Measurements from ENCODE around the gene SP4. TPM values are rescaled to one million over a fixed set of nuclear protein-coding genes. Genes with fewer than 3 reads are reported as not detected.

Gene SP4
- polyA plus RNA-seq, 3 donors: 1.3 to 1.8 (median 1.3) TPM

- H3K79me2 ChIP-seq (ENCODE audit: insufficient read depth, low read length): no peaks in the 10 kb centered on the region
- H3K4me3 ChIP-seq (replicated peaks in 1 of 3; ENCODE audit: low read depth in 2 of 3, low read length in 3 of 3): no peak overlapping the region
- TF ChIP-seq CTCF (IDR thresholded peaks at IDR 0.05): no peak
- peaks cover 1 to 7% (median 7%) of the 10 kb centered on the region in 7 donors for H3K9me3 Mint-ChIP-seq
- H3K27me3 ChIP-seq (ENCODE audit: control insufficient read depth in 2 of 2, insufficient read depth in 2 of 2, low read length in 2 of 2): no peaks in the 10 kb centered on the region
- H3K36me3 ChIP-seq (replicated peaks in 1 of 2; ENCODE audit: control insufficient read depth in 1 of 2, insufficient read depth in 2 of 2, low read length in 2 of 2): no peaks in the 10 kb centered on the region
- no peaks in the 10 kb centered on the region for H4K20me1 ChIP-seq (ENCODE audit: insufficient read depth, low read length)
- no peak for DNase-seq
- H3K9me3 ChIP-seq (replicated peaks in 1 of 2; ENCODE audit: control insufficient read depth in 1 of 2, insufficient read depth in 1 of 2, low read length in 2 of 2): no peaks in the 10 kb centered on the region
- intact Hi-C loops (cut with micrococcal nuclease): no loop called here
- no peak overlapping the region for H3K27ac Mint-ChIP-seq
- H3K27ac ChIP-seq (ENCODE audit: low read depth in 1 of 2, low read length in 2 of 2): no peak overlapping the region
- H3K4me3 Mint-ChIP-seq: no peak overlapping the region
- peaks cover 2 to 6% (median 3%) of the 10 kb centered on the region in 3 donors for H3K27me3 Mint-ChIP-seq (ENCODE audit: low read depth in 3 of 3)
- H3K4me1 ChIP-seq (ENCODE audit: control insufficient read depth in 1 of 2, insufficient read depth in 2 of 2, low read length in 2 of 2): no peaks in the 10 kb centered on the region
- WGBS (ENCODE audit: insufficient coverage): 88% methylated on average over 4 of the region's 4 CpGs
- no peak overlapping the region for H3K9ac ChIP-seq (ENCODE audit: insufficient read depth, low read length, poor library complexity, severe bottlenecking)
- H3K4me2 ChIP-seq (replicated peaks; ENCODE audit: extremely low read depth, low read length, poor library complexity, severe bottlenecking): no peak overlapping the region
- H2AFZ ChIP-seq (ENCODE audit: insufficient read depth, low read depth, low read length, poor library complexity, severe bottlenecking): no peak overlapping the region
- H3K4me1 Mint-ChIP-seq: no peaks in the 10 kb centered on the region
- H3K36me3 Mint-ChIP-seq: no peaks in the 10 kb centered on the region
These were observed 19.9 kb upstream of the SP4 start for GRCh38 chr7:21407796-21408480.

- Histone ChIP-seq H3K36me3 (replicated peaks in 1 of 2; ENCODE audit: control insufficient read depth in 1 of 2, insufficient read depth in 2 of 2, low read length in 2 of 2) (no peaks in the 10 kb centered on the region), H2AFZ (ENCODE audit: insufficient read depth, low read depth, low read length, poor library complexity, severe bottlenecking) (no peak overlapping the region), H3K79me2 (ENCODE audit: insufficient read depth, low read length) (no peaks in the 10 kb centered on the region), H3K27me3 (ENCODE audit: control insufficient read depth in 2 of 2, insufficient read depth in 2 of 2, low read length in 2 of 2) (no peaks in the 10 kb centered on the region), H3K4me3 (replicated peaks in 1 of 3; ENCODE audit: low read depth in 2 of 3, low read length in 3 of 3) (no peak overlapping the region), H3K9ac (ENCODE audit: insufficient read depth, low read length, poor library complexity, severe bottlenecking) (no peak overlapping the region), H3K4me1 (ENCODE audit: control insufficient read depth in 1 of 2, insufficient read depth in 2 of 2, low read length in 2 of 2) (no peaks in the 10 kb centered on the region), H3K4me2 (replicated peaks; ENCODE audit: extremely low read depth, low read length, poor library complexity, severe bottlenecking) (no peak overlapping the region), H4K20me1 (ENCODE audit: insufficient read depth, low read length) (no peaks in the 10 kb centered on the region), H3K27ac (ENCODE audit: low read depth in 1 of 2, low read length in 2 of 2) (no peak overlapping the region), H3K9me3 (replicated peaks in 1 of 2; ENCODE audit: control insufficient read depth in 1 of 2, insufficient read depth in 1 of 2, low read length in 2 of 2) (no peaks in the 10 kb centered on the region)
- Mint-ChIP-seq H3K27ac (no peak overlapping the region), H3K4me3 (no peak overlapping the region), H3K4me1 (no peaks in the 10 kb centered on the region), H3K36me3 (no peaks in the 10 kb centered on the region), H3K9me3 (peaks cover 1 to 7% (median 5%) of the 10 kb centered on the region in 7 donors), H3K27me3 (ENCODE audit: low read depth in 3 of 3) (peaks cover 3 to 6% (median 4%) of the 10 kb centered on the region in 3 donors)
- intact Hi-C loops (cut with micrococcal nuclease): no loop called here
- WGBS (ENCODE audit: insufficient coverage): 83% methylated on average over 1 of the region's 3 CpGs
- TF ChIP-seq CTCF (IDR thresholded peaks at IDR 0.05): no peak
- no peak for DNase-seq
These were observed 19.4 kb upstream of the SP4 start for GRCh38 chr7:21408481-21408820.
